Naive thymus-derived CD8-positive, alpha-beta T cell (primary cell): ENCODE data around the gene ATP6V1D. TPM values are rescaled to one million over a fixed set of nuclear protein-coding genes. Genes with fewer than 3 reads are reported as not detected.
A peak's percentile ranks its signal among the peaks of the same experiment; 100 is the strongest.
"Not testable (repeated sequence)": the region's sequence is repeated elsewhere in the genome, so short reads cannot be mapped to it uniquely, and the experiment has no call there.

Source experiments
- ATAC-seq, 2 donors: fragments of 150-1000 bp; cut with Tn5 transposase in 1 of 2; sonication (Bioruptor Pico), chemical (Tn5 transposase) in 1 of 2; 1 replicate in 1 of 2; 2 replicates in 1 of 2; pipeline ENCODE4 v1.10.0; 2021; ENCODE audit warnings: mild to moderate bottlenecking in 2 of 2, moderate library complexity in 2 of 2
- POLR2A ChIA-PET: fragments of 350-600 bp; sonication (Branson Sonifier 250); formaldehyde crosslinking; loops from one replicate; lab custom pipeline; 2021; ENCODE audit warnings: antibody characterized with exemption; lab: Charles Lee
- DNase-seq, 10 donors: peaks; one replicate each; pipeline versions ENCODE4 v3.0.0 to v3.0.0-alpha.2; 2020 to 2022
- H3K27ac Mint-ChIP-seq, 10 donors: one replicate each; pipeline ENCODE4 v1.8.0; 2020 to 2022; ENCODE audit warnings: mild to moderate bottlenecking in 10 of 10, mixed read lengths in 10 of 10, moderate library complexity in 4 of 10, inconsistent platforms in 1 of 10
- H3K27me3 Mint-ChIP-seq, 5 donors: one replicate each; pipeline ENCODE4 v1.8.0; 2021 to 2022; ENCODE audit warnings: mixed read lengths in 5 of 5
- H3K36me3 Mint-ChIP-seq, 3 donors: one replicate each; pipeline ENCODE4 v1.8.0; 2020 to 2022; ENCODE audit warnings: mixed read lengths in 3 of 3, mild to moderate bottlenecking in 2 of 3, inconsistent platforms in 1 of 3
- H3K4me1 Mint-ChIP-seq, 4 donors: one replicate each; pipeline ENCODE4 v1.8.0; 2021 to 2022; ENCODE audit warnings: mixed read lengths in 4 of 4
- H3K4me3 Mint-ChIP-seq, 10 donors: one replicate each; pipeline ENCODE4 v1.8.0; 2020 to 2022; ENCODE audit warnings: mild to moderate bottlenecking in 10 of 10, mixed read lengths in 10 of 10, moderate library complexity in 6 of 10, inconsistent platforms in 1 of 10
- H3K9me3 Mint-ChIP-seq, 9 donors: one replicate each; pipeline ENCODE4 v1.8.0; 2020 to 2022; ENCODE audit warnings: mixed read lengths in 9 of 9, mild to moderate bottlenecking in 3 of 9, inconsistent platforms in 1 of 9, moderate library complexity in 1 of 9
- polyA plus RNA-seq, 3 donors: library from polyadenylated mRNA; unstranded; fragments of 300-500 nt; fragmentation: Illumina TruSeq; gene quantifications; one replicate each; pipeline ENCODE4 v1.2.3, GENCODE V29; 2021
- total RNA-seq, 8 experiments: library from RNA in 2 of 8; stranded (reverse) in 2 of 8; gene quantifications; one replicate each; pipeline ENCODE4 v1.2.3 and lab custom pipeline; 2021 to 2026

ATP6V1D gene
- total and polyA plus RNA-seq, 5 experiments from 2014 or later: 20.6 to 44.5 (median 32.8) TPM

- Mint-ChIP-seq H3K9me3 (no peaks in the 10 kb centered on the region), H3K36me3 (peaks cover 0 to 23% (median 0%) of the 10 kb centered on the region in 3 donors), H3K4me3 (peak overlapping the region; percentile 93 to 100 (median 98)), H3K4me1 (peaks cover 16 to 84% (median 70%) of the 10 kb centered on the region in 4 donors), H3K27me3 (peaks cover 0 to 2% (median 0%) of the 10 kb centered on the region in 5 donors), H3K27ac (peak overlapping the region; percentile 97 to 100 (median 98))
- ATAC-seq: no peak
- POLR2A ChIA-PET: interaction anchor here (1.0 to 1.5 kb wide), 5 partner anchors 8 to 241 kb away, joined by 4 to 8 read pairs (median 5); partner anchors contain the start of genes PALS1, PIGH and PLEK2
- DNase-seq: no peak
Observed at GRCh38 chr14:67358924-67359774, 455 bp downstream of the ATP6V1D start.

GRCh38 chr14:67357969-67358354 lies 1.6 kb downstream of the ATP6V1D start:
- H3K4me3 Mint-ChIP-seq: peak overlapping the region; percentile 49 to 100 (median 98)
- no peaks in the 10 kb centered on the region for H3K9me3 Mint-ChIP-seq
- DNase-seq: no peak
- H3K36me3 Mint-ChIP-seq: peaks cover 0 to 16% (median 0%) of the 10 kb centered on the region in 3 donors
- peaks cover 0 to 2% (median 0%) of the 10 kb centered on the region in 5 donors for H3K27me3 Mint-ChIP-seq
- POLR2A ChIA-PET: no interaction called here
- no peak for ATAC-seq
- H3K4me1 Mint-ChIP-seq: peaks cover 9 to 75% (median 59%) of the 10 kb centered on the region in 4 donors
- peak overlapping the region in 6 of 10 donors; percentile 25 to 100 (median 77) for H3K27ac Mint-ChIP-seq

- peaks cover 0 to 2% (median 0%) of the 10 kb centered on the region in 5 donors for H3K27me3 Mint-ChIP-seq
- H3K4me3 Mint-ChIP-seq: peak overlapping the region in 9 of 10 donors; percentile 3 to 98 (median 62)
- no peaks in the 10 kb centered on the region for H3K9me3 Mint-ChIP-seq
- POLR2A ChIA-PET: no interaction called here
- DNase-seq: no peak
- peaks cover 7 to 69% (median 53%) of the 10 kb centered on the region in 4 donors for H3K4me1 Mint-ChIP-seq
- peak overlapping the region in 6 of 10 donors; percentile 5 to 84 (median 35) for H3K27ac Mint-ChIP-seq
- ATAC-seq: no peak
- peaks cover 0 to 16% (median 2%) of the 10 kb centered on the region in 3 donors for H3K36me3 Mint-ChIP-seq
Observed at GRCh38 chr14:67357186-67357968, 2.2 kb downstream of the ATP6V1D start.

- no peaks in the 10 kb centered on the region for H3K27me3 Mint-ChIP-seq
- H3K4me3 Mint-ChIP-seq: no peak overlapping the region
- no peak for DNase-seq
- H3K4me1 Mint-ChIP-seq: peaks cover 0 to 19% (median 17%) of the 10 kb centered on the region in 4 donors
- H3K27ac Mint-ChIP-seq: no peak overlapping the region
- H3K36me3 Mint-ChIP-seq: peaks cover 0 to 59% (median 10%) of the 10 kb centered on the region in 3 donors
- POLR2A ChIA-PET: interaction anchor here (0.8 kb wide), 1 partner anchor 8 kb away, joined by 6 read pairs; the partner anchor contains the start of genes ATP6V1D and EIF2S1
- H3K9me3 Mint-ChIP-seq: no peaks in the 10 kb centered on the region
- ATAC-seq: no peak
Observed at GRCh38 chr14:67352055-67352454, 7.5 kb downstream of the ATP6V1D start.

GRCh38 chr14:67345583-67345982 lies 14.0 kb downstream of the ATP6V1D start:
- Mint-ChIP-seq H3K9me3 (no peaks in the 10 kb centered on the region), H3K4me3 (no peak overlapping the region), H3K27ac (peak overlapping the region in 1 of 10 donors; percentile 43), H3K27me3 (no peaks in the 10 kb centered on the region), H3K36me3 (peaks cover 0 to 76% (median 14%) of the 10 kb centered on the region in 3 donors), H3K4me1 (no peaks in the 10 kb centered on the region)
- DNase-seq: no peak
- POLR2A ChIA-PET: no interaction called here
- ATAC-seq: no peak

- POLR2A ChIA-PET: no interaction called here
- Mint-ChIP-seq H3K9me3 (no peaks in the 10 kb centered on the region), H3K36me3 (peaks cover 0 to 75% (median 16%) of the 10 kb centered on the region in 3 donors), H3K27me3 (no peaks in the 10 kb centered on the region), H3K4me1 (no peaks in the 10 kb centered on the region), H3K27ac (peak overlapping the region in 1 of 10 donors; percentile 43), H3K4me3 (no peak overlapping the region)
- DNase-seq (no peak), ATAC-seq (no peak)
Observed at GRCh38 chr14:67343601-67344230, 15.9 kb downstream of the ATP6V1D start.

GRCh38 chr14:67341231-67341630 lies 18.4 kb downstream of the ATP6V1D start:
- H3K27me3 Mint-ChIP-seq, DNase-seq, ATAC-seq, H3K4me1 Mint-ChIP-seq, H3K9me3 Mint-ChIP-seq, H3K27ac Mint-ChIP-seq, POLR2A ChIA-PET, H3K4me3 Mint-ChIP-seq: not testable (repeated sequence)
- H3K36me3 Mint-ChIP-seq: peaks cover 0 to 74% (median 16%) of the 10 kb centered on the region in 3 donors

GRCh38 chr14:67335781-67336180 lies 23.8 kb downstream of the ATP6V1D start:
- Mint-ChIP-seq H3K4me1 (peaks cover 0 to 2% (median 0%) of the 10 kb centered on the region in 4 donors), H3K27me3 (no peaks in the 10 kb centered on the region), H3K4me3 (no peak overlapping the region), H3K9me3 (no peaks in the 10 kb centered on the region), H3K36me3 (peaks cover 0 to 90% (median 27%) of the 10 kb centered on the region in 3 donors), H3K27ac (no peak overlapping the region)
- DNase-seq: peak in 2 of 10 donors; percentile 16 to 17
- POLR2A ChIA-PET: no interaction called here
- ATAC-seq: no peak

- DNase-seq (no peak), ATAC-seq (no peak)
- POLR2A ChIA-PET: no interaction called here
- Mint-ChIP-seq H3K27ac (peak overlapping the region in 2 of 10 donors; percentile 15 to 32), H3K9me3 (no peaks in the 10 kb centered on the region), H3K36me3 (peaks cover 0 to 86% (median 20%) of the 10 kb centered on the region in 3 donors), H3K27me3 (no peaks in the 10 kb centered on the region), H3K4me1 (peaks cover 0 to 4% (median 0%) of the 10 kb centered on the region in 4 donors), H3K4me3 (no peak overlapping the region)
Observed at GRCh38 chr14:67332468-67332867, 27.1 kb downstream of the ATP6V1D start.

- Mint-ChIP-seq H3K27me3 (no peaks in the 10 kb centered on the region), H3K4me1 (peaks cover 0 to 4% (median 0%) of the 10 kb centered on the region in 4 donors), H3K27ac (no peak overlapping the region), H3K36me3 (peaks cover 0 to 83% (median 23%) of the 10 kb centered on the region in 3 donors), H3K9me3 (no peaks in the 10 kb centered on the region), H3K4me3 (no peak overlapping the region)
- ATAC-seq (no peak), DNase-seq (no peak)
- POLR2A ChIA-PET: no interaction called here
Observed at GRCh38 chr14:67331368-67332125, 28.1 kb downstream of the ATP6V1D start.

- POLR2A ChIA-PET, H3K27ac Mint-ChIP-seq, H3K27me3 Mint-ChIP-seq, ATAC-seq, H3K4me1 Mint-ChIP-seq, H3K9me3 Mint-ChIP-seq, H3K4me3 Mint-ChIP-seq, DNase-seq: not testable (repeated sequence)
- peaks cover 3 to 76% (median 24%) of the 10 kb centered on the region in 3 donors for H3K36me3 Mint-ChIP-seq
Observed at GRCh38 chr14:67329666-67330065, 29.9 kb downstream of the ATP6V1D start.
